Neural progenitor cell (in vitro differentiated cells): Measurements from ENCODE around the gene P4HA2.

Source experiments
- EZH2 ChIP-seq: fragments of 200-600 bp; sonication (generic); IDR thresholded peaks from 2 replicates; pipeline ENCODE4 v1.6.1; 2017; ENCODE audit warnings: antibody characterized with exemption, mild to moderate bottlenecking, moderate library complexity
- EZH2phosphoT487 ChIP-seq: fragments of 200-600 bp; sonication (generic); IDR thresholded peaks from 2 replicates; pipeline ENCODE4 v1.6.1; 2017; ENCODE audit warnings: antibody characterized with exemption
- TF ChIP-seq, protein P1 (sequence below): fragments of 200-600 bp; sonication (generic); IDR thresholded peaks from 2 replicates; pipeline ENCODE4 v1.5.1; 2017; ENCODE audit warnings: antibody characterized with exemption, mild to moderate bottlenecking

DNA sequence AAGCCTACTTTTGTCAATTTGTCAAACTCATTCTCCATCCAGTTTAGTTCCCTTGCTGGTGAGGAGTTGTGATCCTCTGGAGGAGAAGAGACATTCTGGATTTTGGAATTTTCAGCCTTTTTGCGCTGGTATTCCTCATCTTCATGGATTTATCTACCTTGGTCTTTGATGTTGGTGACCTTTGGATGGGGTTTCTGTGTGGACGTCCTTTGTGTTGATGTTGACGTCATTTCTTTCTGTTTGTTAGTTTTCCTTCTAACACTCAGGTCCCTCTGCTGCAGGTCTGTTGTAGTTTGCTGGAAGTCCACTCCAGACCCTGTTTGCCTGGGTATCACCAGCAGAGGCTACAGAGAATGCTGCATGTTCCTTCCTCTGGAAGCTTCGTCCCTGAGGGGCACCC is 71.2 kb downstream of the P4HA2 start:
- TF ChIP-seq, protein P1, sequence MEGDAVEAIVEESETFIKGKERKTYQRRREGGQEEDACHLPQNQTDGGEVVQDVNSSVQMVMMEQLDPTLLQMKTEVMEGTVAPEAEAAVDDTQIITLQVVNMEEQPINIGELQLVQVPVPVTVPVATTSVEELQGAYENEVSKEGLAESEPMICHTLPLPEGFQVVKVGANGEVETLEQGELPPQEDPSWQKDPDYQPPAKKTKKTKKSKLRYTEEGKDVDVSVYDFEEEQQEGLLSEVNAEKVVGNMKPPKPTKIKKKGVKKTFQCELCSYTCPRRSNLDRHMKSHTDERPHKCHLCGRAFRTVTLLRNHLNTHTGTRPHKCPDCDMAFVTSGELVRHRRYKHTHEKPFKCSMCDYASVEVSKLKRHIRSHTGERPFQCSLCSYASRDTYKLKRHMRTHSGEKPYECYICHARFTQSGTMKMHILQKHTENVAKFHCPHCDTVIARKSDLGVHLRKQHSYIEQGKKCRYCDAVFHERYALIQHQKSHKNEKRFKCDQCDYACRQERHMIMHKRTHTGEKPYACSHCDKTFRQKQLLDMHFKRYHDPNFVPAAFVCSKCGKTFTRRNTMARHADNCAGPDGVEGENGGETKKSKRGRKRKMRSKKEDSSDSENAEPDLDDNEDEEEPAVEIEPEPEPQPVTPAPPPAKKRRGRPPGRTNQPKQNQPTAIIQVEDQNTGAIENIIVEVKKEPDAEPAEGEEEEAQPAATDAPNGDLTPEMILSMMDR, result no peak
- no peak for TF ChIP-seq EZH2
- TF ChIP-seq EZH2phosphoT487, result no peak
